Fibroblast of skin of scalp (primary cell): ENCODE measurements around the gene HRK.
A peak's percentile ranks its signal among the peaks of the same experiment; 100 is the strongest.
"Not testable (repeated sequence)": the region's sequence is repeated elsewhere in the genome, so short reads cannot be mapped to it uniquely, and the experiment has no call there.

Source experiments
- DNase-seq: peaks from one replicate; pipeline ENCODE4 v3.0.0-alpha.2; 2013

HRK gene

GRCh38 chr12:116818341-116818856, 62.8 kb downstream of the HRK start:
- peak; percentile 22 for DNase-seq

DNA sequence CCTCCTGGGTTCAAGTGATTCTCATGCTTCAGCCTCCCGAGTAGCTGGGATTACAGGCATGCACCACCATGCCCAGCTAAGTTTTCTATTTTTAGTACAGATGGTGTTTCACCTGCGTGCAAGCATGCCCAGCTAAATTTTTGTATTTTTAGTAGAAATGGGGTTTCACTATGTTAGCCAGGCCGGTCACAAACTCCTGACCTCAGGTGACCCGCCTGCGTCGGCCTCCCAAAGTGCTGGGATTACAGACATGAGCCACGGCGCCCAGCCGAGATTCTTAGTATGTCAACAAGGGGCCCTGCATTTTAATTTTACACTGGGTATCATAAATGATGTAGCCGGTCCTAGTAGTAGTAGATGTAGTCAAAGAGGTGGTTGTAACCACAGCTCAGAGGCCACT, 66.5 kb downstream of the HRK start:
- not testable (repeated sequence) for DNase-seq

DNA sequence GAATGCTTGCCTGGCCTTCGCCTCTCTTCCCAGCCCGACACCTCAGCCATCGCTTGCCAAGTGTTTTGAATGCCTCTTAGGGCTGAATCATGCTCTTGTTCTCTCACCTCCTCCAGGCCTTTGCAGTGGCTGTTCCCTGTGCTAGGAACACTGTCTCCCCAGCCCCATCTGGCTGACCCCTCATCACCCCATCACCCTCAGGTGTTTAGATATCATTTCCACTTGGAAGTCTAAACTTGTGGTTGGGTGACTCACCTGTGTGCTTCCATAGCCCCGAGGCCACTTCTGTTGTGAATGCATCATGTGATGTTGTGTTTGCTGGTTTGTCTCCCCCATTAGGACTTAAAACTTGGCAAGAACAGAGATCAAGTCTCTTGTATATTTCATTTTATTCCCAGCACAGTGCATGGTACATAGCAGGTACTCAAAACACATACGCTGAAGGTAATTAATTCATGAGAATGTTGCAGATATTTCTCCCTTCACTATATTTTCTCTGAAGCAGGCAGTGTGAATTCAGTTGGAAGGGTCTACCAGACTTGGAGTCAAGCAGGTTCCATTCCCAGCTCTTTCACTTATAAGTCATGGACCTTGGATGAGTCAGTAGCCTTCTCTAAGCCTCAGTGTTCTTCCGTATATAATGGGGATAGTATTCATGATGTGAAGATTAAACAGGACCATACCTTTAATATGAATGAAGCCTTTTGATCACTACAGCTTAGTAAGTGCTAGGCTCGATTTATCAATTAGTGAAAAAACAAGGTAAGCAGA, 67.8 kb downstream of the HRK start:
- DNase-seq: no peak

- no peak for DNase-seq
Measured at GRCh38 chr12:116812238-116812637, 69.0 kb downstream of the HRK start.

- DNase-seq: no peak
Measured at GRCh38 chr12:116808113-116809105, 72.8 kb downstream of the HRK start.

GRCh38 chr12:116807546-116807945, 73.7 kb downstream of the HRK start:
- DNase-seq: no peak

DNA sequence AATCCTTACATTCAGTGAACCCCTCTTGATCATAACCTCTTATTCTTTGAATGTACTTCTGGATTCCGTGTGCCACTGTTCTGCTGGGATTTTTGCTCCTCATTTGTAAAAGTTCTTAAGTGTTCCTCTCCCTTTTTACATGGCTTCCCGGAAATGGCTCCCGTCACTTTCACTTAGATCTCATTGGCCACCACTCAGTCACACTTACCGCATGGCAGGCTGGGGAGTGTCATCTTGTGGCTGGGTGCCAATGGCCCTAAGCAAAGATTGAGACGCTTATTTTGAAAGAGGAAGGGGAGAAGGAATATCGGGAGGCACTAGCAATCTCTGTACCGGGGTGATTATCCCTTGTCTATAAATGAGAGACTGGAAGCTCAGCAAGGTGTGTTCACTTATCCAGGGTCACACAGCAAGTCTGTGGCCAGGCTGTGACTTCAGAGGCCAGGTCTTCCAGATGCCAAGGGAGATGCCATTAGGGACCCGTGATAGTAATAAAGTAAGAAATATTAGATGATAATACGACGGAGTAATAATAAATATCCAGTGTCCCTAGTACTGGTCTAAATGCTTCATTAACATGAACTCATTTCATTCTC, 74.3 kb downstream of the HRK start:
- DNase-seq: no peak
